Measurements from ENCODE around the gene MACROD2.

MACROD2 gene

DNA sequence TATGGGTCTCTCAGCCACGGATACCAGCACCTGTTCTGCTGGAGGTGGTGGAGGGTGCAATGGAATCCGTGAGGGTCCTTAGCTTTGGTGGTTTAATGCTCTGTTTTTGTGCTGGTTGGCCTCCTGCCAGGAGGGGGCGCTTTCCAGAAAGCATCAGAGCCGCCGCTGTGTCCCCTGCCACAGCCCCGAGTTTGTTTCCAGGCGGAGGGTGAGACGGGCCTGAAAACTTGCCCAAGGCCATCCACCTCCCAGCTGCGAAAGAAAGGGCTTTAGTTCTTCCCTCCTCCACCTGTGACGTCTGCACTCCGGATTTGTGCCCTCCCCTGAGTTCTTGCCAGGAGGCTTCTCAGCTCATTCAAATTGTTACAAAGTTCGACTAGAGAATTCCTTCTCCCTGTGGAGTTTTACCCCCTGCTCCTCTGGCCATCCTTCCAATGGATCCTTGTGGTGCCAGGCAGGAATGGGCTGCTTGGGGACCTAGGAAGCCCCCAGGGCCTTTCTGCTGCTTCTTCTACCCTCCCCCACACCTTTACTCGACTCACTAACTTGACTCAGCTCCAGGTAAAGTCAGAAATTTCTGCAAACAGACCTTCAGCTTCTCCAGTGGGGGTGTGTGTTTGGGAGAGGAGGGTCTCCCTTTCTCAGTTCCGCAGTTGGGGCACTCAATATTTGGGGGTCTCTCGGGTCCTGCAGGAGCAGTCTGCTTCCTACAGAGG lies 1704.3 kb downstream of the MACROD2 start:
- H2AFZ ChIP-seq (ENCODE audit: low read depth, low read length, severe bottlenecking), result no peak overlapping the region
- no peaks in the 10 kb centered on the region for H3K27me3 ChIP-seq (ENCODE audit: low read length)
- H3F3A ChIP-seq (ENCODE audit: insufficient read depth), result no peaks in the 10 kb centered on the region
- no peak overlapping the region for H3K27ac ChIP-seq (ENCODE audit: low read depth, low read length)
- no peaks in the 10 kb centered on the region for H3K36me3 ChIP-seq (ENCODE audit: low read length)
- H3K9me2 ChIP-seq (replicated peaks; ENCODE audit: insufficient read depth, low read length), result 0 out of 2 replicates have a peak, but pooled peaks cover 3% of the 10 kb centered on the region
- H3K9ac ChIP-seq (ENCODE audit: low read length), result no peak overlapping the region
- no peak for TF ChIP-seq EZH2phosphoT487 (conservative IDR thresholded peaks at IDR 0.05; ENCODE audit: low read length)
- TF ChIP-seq, protein P1, sequence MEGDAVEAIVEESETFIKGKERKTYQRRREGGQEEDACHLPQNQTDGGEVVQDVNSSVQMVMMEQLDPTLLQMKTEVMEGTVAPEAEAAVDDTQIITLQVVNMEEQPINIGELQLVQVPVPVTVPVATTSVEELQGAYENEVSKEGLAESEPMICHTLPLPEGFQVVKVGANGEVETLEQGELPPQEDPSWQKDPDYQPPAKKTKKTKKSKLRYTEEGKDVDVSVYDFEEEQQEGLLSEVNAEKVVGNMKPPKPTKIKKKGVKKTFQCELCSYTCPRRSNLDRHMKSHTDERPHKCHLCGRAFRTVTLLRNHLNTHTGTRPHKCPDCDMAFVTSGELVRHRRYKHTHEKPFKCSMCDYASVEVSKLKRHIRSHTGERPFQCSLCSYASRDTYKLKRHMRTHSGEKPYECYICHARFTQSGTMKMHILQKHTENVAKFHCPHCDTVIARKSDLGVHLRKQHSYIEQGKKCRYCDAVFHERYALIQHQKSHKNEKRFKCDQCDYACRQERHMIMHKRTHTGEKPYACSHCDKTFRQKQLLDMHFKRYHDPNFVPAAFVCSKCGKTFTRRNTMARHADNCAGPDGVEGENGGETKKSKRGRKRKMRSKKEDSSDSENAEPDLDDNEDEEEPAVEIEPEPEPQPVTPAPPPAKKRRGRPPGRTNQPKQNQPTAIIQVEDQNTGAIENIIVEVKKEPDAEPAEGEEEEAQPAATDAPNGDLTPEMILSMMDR (IDR thresholded peaks at IDR 0.05; ENCODE audit: insufficient read depth, low read length, poor library complexity, severe bottlenecking), result no peak
- no peaks in the 10 kb centered on the region for H3K9me3 ChIP-seq (ENCODE audit: insufficient read depth, low read length)
- no peaks in the 10 kb centered on the region for H4K20me1 ChIP-seq (ENCODE audit: low read depth, low read length)
- no peaks in the 10 kb centered on the region for H3K79me2 ChIP-seq (ENCODE audit: insufficient read depth, low read length)
- no peak overlapping the region for H3K4me2 ChIP-seq (ENCODE audit: low read depth, low read length, poor library complexity, severe bottlenecking)
- H3K4me3 ChIP-seq (ENCODE audit: insufficient read depth, low read length, poor library complexity, severe bottlenecking), result no peak overlapping the region

DNA sequence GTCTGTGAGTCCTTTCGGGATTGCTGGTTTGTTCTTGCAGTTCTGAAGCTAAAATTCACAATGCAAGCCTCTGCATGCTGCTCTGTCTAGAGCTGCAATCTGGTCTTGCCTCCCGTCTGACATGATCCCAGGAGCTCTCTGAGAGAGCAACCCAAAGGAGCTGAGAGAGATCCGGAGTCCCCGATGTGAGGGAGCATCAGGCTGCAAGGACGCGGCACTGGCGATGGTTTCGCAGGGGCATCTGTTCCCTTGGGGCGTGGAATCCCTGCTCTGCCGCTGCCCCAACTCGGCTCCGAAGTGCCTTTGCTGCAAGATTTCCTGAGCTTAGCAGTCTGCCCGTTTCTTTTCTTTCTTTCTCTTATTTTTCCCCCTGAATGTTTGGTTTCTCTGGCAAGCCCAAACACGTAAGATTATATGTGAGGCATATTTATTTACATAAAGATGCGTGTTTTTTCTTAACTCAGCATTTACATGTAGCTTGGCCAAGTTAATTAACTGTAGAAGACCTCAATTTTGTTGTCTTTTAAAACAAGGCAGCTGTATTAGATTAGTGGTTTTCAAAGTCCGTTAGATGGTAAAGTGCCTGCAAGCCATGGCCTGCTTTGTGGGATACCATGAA lies 1704.9 kb downstream of the MACROD2 start:
- TF ChIP-seq, protein P1 (IDR thresholded peaks at IDR 0.05; ENCODE audit: insufficient read depth, low read length, poor library complexity, severe bottlenecking), result no peak
- no peak for TF ChIP-seq EZH2phosphoT487 (conservative IDR thresholded peaks at IDR 0.05; ENCODE audit: low read length)
- 0 out of 2 replicates have a peak, but pooled peaks cover 3% of the 10 kb centered on the region for H3K9me2 ChIP-seq (replicated peaks; ENCODE audit: insufficient read depth, low read length)
- no peaks in the 10 kb centered on the region for H3K79me2 ChIP-seq (ENCODE audit: insufficient read depth, low read length)
- no peak overlapping the region for H2AFZ ChIP-seq (ENCODE audit: low read depth, low read length, severe bottlenecking)
- H3K4me2 ChIP-seq (ENCODE audit: low read depth, low read length, poor library complexity, severe bottlenecking), result no peak overlapping the region
- H3K9me3 ChIP-seq (ENCODE audit: insufficient read depth, low read length), result no peaks in the 10 kb centered on the region
- no peaks in the 10 kb centered on the region for H3F3A ChIP-seq (ENCODE audit: insufficient read depth)
- H3K27me3 ChIP-seq (ENCODE audit: low read length), result no peaks in the 10 kb centered on the region
- no peak overlapping the region for H3K9ac ChIP-seq (ENCODE audit: low read length)
- no peak overlapping the region for H3K4me3 ChIP-seq (ENCODE audit: insufficient read depth, low read length, poor library complexity, severe bottlenecking)
- H3K36me3 ChIP-seq (ENCODE audit: low read length), result no peaks in the 10 kb centered on the region
- H4K20me1 ChIP-seq (ENCODE audit: low read depth, low read length), result no peaks in the 10 kb centered on the region
- H3K27ac ChIP-seq (ENCODE audit: low read depth, low read length), result no peak overlapping the region

DNA sequence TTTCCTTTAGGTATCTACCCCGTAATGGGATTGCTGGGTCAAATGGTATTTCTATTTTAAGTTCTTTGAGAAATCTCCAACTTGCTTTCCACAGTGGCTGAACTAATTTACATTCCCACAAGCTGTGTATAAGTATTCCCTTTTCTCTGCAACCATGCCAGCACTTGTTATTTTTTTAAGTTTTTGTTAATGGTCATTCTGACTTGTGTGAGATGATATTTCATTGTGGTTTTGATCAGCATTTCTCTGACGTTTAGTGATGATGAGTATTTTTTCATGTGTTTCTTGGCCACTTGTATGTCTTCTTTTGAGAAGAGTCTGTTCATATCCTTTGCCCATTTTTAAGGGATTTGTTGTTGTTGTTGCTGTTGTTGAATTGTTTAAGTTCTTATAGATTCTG lies 1706.8 kb downstream of the MACROD2 start:
- Histone ChIP-seq H3K4me3 (ENCODE audit: insufficient read depth, low read length, poor library complexity, severe bottlenecking) (no peak overlapping the region), H3K36me3 (ENCODE audit: low read length) (no peaks in the 10 kb centered on the region), H3K27me3 (ENCODE audit: low read length) (no peaks in the 10 kb centered on the region), H3K27ac (ENCODE audit: low read depth, low read length) (no peak overlapping the region), H2AFZ (ENCODE audit: low read depth, low read length, severe bottlenecking) (no peak overlapping the region), H3K9me2 (replicated peaks; ENCODE audit: insufficient read depth, low read length) (0 out of 2 replicates have a peak, but pooled peaks cover 3% of the 10 kb centered on the region), H3K79me2 (ENCODE audit: insufficient read depth, low read length) (no peaks in the 10 kb centered on the region), H3F3A (ENCODE audit: insufficient read depth) (no peaks in the 10 kb centered on the region), H3K9ac (ENCODE audit: low read length) (no peak overlapping the region), H3K9me3 (ENCODE audit: insufficient read depth, low read length) (no peaks in the 10 kb centered on the region), H4K20me1 (ENCODE audit: low read depth, low read length) (no peaks in the 10 kb centered on the region), H3K4me2 (ENCODE audit: low read depth, low read length, poor library complexity, severe bottlenecking) (no peak overlapping the region)
- TF ChIP-seq, protein P1 (IDR thresholded peaks at IDR 0.05; ENCODE audit: insufficient read depth, low read length, poor library complexity, severe bottlenecking), result no peak
- no peak for TF ChIP-seq EZH2phosphoT487 (conservative IDR thresholded peaks at IDR 0.05; ENCODE audit: low read length)
